ENCODE results near the gene CAND2. TPM values are rescaled to one million over a fixed set of nuclear protein-coding genes. Genes with fewer than 3 reads are reported as not detected.

The CAND2 gene
- total and polyA plus RNA-seq, 2 of the 8 experiments (the other 6 are each of a cell fraction or from before 2014, with no cell fraction given): 8.7 TPM

DNA sequence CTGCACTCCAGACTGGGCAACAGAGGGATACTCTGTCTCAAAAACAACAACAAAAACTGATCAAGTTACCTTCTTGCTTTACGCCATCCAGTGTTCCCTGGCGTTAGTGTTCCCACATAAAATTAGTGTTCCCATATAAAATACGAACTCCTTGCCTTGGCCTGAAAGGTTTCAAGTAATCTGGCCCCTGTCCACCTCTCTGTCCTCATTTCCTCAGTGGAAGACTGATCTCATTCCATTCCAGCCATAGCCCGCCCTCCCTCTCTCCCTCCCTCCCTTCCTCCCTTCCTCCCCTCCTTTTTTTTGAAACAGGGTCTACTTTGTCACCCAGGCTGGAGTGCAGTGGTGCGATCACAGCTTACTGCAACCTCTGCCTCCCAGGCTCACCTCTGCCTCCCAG is 2.8 kb upstream of the CAND2 start (continued):
- TF ChIP-seq TAF1 (IDR thresholded peaks at IDR 0.05; ENCODE audit: low read depth, low read length): no peak
- TF ChIP-seq, protein P1, sequence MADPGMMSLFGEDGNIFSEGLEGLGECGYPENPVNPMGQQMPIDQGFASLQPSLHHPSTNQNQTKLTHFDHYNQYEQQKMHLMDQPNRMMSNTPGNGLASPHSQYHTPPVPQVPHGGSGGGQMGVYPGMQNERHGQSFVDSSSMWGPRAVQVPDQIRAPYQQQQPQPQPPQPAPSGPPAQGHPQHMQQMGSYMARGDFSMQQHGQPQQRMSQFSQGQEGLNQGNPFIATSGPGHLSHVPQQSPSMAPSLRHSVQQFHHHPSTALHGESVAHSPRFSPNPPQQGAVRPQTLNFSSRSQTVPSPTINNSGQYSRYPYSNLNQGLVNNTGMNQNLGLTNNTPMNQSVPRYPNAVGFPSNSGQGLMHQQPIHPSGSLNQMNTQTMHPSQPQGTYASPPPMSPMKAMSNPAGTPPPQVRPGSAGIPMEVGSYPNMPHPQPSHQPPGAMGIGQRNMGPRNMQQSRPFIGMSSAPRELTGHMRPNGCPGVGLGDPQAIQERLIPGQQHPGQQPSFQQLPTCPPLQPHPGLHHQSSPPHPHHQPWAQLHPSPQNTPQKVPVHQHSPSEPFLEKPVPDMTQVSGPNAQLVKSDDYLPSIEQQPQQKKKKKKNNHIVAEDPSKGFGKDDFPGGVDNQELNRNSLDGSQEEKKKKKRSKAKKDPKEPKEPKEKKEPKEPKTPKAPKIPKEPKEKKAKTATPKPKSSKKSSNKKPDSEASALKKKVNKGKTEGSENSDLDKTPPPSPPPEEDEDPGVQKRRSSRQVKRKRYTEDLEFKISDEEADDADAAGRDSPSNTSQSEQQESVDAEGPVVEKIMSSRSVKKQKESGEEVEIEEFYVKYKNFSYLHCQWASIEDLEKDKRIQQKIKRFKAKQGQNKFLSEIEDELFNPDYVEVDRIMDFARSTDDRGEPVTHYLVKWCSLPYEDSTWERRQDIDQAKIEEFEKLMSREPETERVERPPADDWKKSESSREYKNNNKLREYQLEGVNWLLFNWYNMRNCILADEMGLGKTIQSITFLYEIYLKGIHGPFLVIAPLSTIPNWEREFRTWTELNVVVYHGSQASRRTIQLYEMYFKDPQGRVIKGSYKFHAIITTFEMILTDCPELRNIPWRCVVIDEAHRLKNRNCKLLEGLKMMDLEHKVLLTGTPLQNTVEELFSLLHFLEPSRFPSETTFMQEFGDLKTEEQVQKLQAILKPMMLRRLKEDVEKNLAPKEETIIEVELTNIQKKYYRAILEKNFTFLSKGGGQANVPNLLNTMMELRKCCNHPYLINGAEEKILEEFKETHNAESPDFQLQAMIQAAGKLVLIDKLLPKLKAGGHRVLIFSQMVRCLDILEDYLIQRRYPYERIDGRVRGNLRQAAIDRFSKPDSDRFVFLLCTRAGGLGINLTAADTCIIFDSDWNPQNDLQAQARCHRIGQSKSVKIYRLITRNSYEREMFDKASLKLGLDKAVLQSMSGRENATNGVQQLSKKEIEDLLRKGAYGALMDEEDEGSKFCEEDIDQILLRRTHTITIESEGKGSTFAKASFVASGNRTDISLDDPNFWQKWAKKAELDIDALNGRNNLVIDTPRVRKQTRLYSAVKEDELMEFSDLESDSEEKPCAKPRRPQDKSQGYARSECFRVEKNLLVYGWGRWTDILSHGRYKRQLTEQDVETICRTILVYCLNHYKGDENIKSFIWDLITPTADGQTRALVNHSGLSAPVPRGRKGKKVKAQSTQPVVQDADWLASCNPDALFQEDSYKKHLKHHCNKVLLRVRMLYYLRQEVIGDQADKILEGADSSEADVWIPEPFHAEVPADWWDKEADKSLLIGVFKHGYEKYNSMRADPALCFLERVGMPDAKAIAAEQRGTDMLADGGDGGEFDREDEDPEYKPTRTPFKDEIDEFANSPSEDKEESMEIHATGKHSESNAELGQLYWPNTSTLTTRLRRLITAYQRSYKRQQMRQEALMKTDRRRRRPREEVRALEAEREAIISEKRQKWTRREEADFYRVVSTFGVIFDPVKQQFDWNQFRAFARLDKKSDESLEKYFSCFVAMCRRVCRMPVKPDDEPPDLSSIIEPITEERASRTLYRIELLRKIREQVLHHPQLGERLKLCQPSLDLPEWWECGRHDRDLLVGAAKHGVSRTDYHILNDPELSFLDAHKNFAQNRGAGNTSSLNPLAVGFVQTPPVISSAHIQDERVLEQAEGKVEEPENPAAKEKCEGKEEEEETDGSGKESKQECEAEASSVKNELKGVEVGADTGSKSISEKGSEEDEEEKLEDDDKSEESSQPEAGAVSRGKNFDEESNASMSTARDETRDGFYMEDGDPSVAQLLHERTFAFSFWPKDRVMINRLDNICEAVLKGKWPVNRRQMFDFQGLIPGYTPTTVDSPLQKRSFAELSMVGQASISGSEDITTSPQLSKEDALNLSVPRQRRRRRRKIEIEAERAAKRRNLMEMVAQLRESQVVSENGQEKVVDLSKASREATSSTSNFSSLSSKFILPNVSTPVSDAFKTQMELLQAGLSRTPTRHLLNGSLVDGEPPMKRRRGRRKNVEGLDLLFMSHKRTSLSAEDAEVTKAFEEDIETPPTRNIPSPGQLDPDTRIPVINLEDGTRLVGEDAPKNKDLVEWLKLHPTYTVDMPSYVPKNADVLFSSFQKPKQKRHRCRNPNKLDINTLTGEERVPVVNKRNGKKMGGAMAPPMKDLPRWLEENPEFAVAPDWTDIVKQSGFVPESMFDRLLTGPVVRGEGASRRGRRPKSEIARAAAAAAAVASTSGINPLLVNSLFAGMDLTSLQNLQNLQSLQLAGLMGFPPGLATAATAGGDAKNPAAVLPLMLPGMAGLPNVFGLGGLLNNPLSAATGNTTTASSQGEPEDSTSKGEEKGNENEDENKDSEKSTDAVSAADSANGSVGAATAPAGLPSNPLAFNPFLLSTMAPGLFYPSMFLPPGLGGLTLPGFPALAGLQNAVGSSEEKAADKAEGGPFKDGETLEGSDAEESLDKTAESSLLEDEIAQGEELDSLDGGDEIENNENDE (IDR thresholded peaks at IDR 0.05; ENCODE audit: insufficient replicate concordance, low read length): no peak
- no peak for TF ChIP-seq NANOG (IDR thresholded peaks at IDR 0.05; ENCODE audit: insufficient read depth, low read depth, low read length, poor library complexity, severe bottlenecking)
- no peak for TF ChIP-seq JUN (IDR thresholded peaks at IDR 0.05; ENCODE audit: low read depth, low read length)

All from H1 (cell line).